Measurements from ENCODE around the gene MUC5AC. TPM values are rescaled to one million over a fixed set of nuclear protein-coding genes. Genes with fewer than 3 reads are reported as not detected.

The MUC5AC gene
- total RNA-seq, 1 experiment from 2014 or later, result 0.11 TPM

DNA sequence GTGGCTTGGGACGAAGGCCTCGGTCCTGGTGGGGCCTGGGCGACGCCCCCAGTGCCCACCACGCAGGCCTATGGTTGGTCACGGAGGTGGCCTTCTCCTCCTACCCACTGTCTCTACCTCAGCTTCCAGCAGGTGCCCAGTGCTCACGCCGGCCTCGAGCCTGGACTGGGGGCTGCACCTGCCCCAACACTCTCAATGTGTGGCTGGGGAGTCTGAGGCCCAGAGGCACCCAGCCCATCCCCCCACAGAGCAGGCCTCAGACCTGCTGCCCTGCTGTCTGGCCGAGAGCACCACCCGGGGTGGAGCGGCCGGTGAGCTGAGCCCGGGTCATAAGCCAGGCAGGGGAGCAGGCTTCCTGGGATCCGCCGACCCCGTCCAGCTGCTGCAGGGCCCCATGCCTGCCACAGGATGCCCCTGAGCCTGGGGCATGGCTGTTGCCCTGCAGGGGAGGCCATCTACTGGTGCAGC is 28.6 kb upstream of the MUC5AC start:
- intact Hi-C loops (cut with micrococcal nuclease), result no loop called here
- no peak for TF ChIP-seq EZH2phosphoT487 (IDR thresholded peaks at IDR 0.05; ENCODE audit: borderline replicate concordance, low read length)
- Histone ChIP-seq H3K27me3 (ENCODE audit: low read length) (no peaks in the 10 kb centered on the region), H4K20me1 (ENCODE audit: low read length) (no peaks in the 10 kb centered on the region), H3K9me2 (replicated peaks; ENCODE audit: low read length) (no peaks in the 10 kb centered on the region), H3K4me3 (ENCODE audit: low read length) (no peak overlapping the region), H3K9ac (ENCODE audit: low read length) (no peak overlapping the region), H3K27ac (ENCODE audit: low read length) (no peak overlapping the region), H3K79me2 (ENCODE audit: low read length) (no peaks in the 10 kb centered on the region), H3K9me3 (ENCODE audit: low read length) (peaks cover 3% of the 10 kb centered on the region; the same call in 1 of the 2 replicates), H3F3A (ENCODE audit: low read length, unreplicated experiment) (no peaks in the 10 kb centered on the region), H3K4me2 (ENCODE audit: low read length) (no peak overlapping the region), H2AFZ (ENCODE audit: low read length) (no peak overlapping the region), H3K4me1 (ENCODE audit: insufficient read depth, low read length) (no peaks in the 10 kb centered on the region), H3K36me3 (ENCODE audit: low read depth, low read length) (no peaks in the 10 kb centered on the region)
- DNase-seq (no peak), ATAC-seq (no peak)
- BruUV-seq (replicated peaks), result no TSS peak
- ChIA-PET CTCF (no interaction called here), POLR2A (ENCODE audit: unreplicated experiment) (no interaction called here)

DNA sequence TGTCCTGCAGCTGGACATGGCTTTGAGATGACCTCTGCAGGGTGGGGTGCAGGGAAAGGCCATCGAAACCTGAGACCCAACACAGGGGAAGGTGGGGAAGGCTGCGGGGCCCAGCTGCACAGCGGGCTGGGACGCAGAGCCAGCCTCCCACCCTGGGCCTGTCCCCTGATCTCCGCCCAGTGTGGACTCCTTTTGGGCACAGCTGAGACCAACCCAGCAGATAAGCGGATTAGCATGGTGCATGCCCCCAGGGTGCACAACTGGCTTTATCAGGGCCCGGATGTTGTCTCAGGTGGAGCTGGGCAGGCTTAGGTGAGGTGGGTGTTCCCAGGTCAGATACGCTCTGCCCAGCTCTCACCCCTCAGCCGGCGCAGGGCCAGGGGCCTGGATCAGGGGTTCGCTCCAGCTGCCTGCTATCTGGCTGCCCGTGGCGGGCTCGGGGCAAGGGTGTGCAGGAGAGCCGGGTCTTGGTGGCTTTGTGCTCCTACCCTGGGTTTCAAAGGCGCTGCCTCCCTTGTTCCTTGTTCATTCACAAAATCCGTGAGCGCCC is 28.1 kb upstream of the MUC5AC start:
- H3K9ac ChIP-seq (ENCODE audit: low read length), result no peak overlapping the region
- H3K36me3 ChIP-seq (ENCODE audit: low read depth, low read length), result no peaks in the 10 kb centered on the region
- no peak overlapping the region for H2AFZ ChIP-seq (ENCODE audit: low read length)
- no peak overlapping the region for H3K27ac ChIP-seq (ENCODE audit: low read length)
- TF ChIP-seq, protein P1, sequence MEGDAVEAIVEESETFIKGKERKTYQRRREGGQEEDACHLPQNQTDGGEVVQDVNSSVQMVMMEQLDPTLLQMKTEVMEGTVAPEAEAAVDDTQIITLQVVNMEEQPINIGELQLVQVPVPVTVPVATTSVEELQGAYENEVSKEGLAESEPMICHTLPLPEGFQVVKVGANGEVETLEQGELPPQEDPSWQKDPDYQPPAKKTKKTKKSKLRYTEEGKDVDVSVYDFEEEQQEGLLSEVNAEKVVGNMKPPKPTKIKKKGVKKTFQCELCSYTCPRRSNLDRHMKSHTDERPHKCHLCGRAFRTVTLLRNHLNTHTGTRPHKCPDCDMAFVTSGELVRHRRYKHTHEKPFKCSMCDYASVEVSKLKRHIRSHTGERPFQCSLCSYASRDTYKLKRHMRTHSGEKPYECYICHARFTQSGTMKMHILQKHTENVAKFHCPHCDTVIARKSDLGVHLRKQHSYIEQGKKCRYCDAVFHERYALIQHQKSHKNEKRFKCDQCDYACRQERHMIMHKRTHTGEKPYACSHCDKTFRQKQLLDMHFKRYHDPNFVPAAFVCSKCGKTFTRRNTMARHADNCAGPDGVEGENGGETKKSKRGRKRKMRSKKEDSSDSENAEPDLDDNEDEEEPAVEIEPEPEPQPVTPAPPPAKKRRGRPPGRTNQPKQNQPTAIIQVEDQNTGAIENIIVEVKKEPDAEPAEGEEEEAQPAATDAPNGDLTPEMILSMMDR (conservative IDR thresholded peaks at IDR 0.05; ENCODE audit: low read depth, low read length), result no peak
- TF ChIP-seq EZH2 (IDR thresholded peaks at IDR 0.05; ENCODE audit: low read length, unreplicated experiment), result no peak
- TF ChIP-seq EZH2phosphoT487 (IDR thresholded peaks at IDR 0.05; ENCODE audit: borderline replicate concordance, low read length), result no peak
- H3K4me2 ChIP-seq (ENCODE audit: low read length), result no peak overlapping the region
- H3K4me3 ChIP-seq (ENCODE audit: low read length), result no peak overlapping the region
- DNase-seq (no peak), ATAC-seq (no peak)
- no peaks in the 10 kb centered on the region for H4K20me1 ChIP-seq (ENCODE audit: low read length)
- no peaks in the 10 kb centered on the region for H3K9me2 ChIP-seq (replicated peaks; ENCODE audit: low read length)
- intact Hi-C loops (cut with micrococcal nuclease), result no loop called here
- CTCF ChIA-PET, result no interaction called here
- H3K4me1 ChIP-seq (ENCODE audit: insufficient read depth, low read length), result no peaks in the 10 kb centered on the region
- peaks cover 5% of the 10 kb centered on the region; the same call in 1 of the 2 replicates for H3K9me3 ChIP-seq (ENCODE audit: low read length)
- POLR2A ChIA-PET (ENCODE audit: unreplicated experiment), result no interaction called here
- BruUV-seq (replicated peaks), result no TSS peak
- H3K27me3 ChIP-seq (ENCODE audit: low read length), result no peaks in the 10 kb centered on the region
- no peaks in the 10 kb centered on the region for H3F3A ChIP-seq (ENCODE audit: low read length, unreplicated experiment)
- H3K79me2 ChIP-seq (ENCODE audit: low read length), result no peaks in the 10 kb centered on the region

DNA sequence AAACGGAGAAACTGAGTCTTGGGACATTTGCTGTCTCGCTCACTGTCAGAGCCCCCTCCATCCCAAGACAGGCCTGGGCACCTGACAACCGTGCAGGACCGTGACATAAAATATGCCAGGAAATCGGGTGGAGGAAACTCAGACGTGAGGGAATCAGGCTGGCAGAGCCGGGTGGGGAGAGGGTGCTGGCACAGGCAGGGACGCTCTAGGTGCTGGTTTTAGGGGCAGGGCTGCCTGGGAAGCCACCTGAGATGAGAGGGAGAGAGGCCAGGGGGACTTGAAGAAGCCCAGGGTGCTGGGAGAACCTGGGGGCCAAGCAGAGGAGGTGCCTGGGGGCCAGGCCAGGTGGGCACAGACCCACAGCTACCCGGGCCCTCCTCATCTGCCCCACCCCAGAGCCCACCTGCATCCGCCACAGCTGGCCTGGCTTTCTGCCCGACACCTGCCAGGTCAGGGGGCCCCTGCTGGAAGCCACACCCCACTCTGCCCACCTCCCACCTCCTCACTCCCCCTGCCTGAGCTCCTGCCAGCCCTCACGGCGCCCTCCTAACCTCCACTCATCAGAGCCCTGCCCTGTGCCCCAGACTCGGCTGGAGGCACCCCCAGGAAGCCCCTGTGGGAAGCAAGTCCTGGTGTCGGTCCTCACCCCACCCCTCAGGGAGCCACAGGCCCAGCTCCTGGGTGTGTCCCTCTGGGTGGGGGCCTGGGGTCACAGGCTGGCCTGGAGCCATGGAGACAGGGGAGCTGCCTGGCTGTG is 27.3 kb upstream of the MUC5AC start:
- Histone ChIP-seq H3K27ac (ENCODE audit: low read length) (no peak overlapping the region), H3K4me1 (ENCODE audit: insufficient read depth, low read length) (no peaks in the 10 kb centered on the region), H3K4me2 (ENCODE audit: low read length) (no peak overlapping the region), H3K27me3 (ENCODE audit: low read length) (no peaks in the 10 kb centered on the region), H4K20me1 (ENCODE audit: low read length) (no peaks in the 10 kb centered on the region), H3K9ac (ENCODE audit: low read length) (no peak overlapping the region), H2AFZ (ENCODE audit: low read length) (no peak overlapping the region), H3K9me2 (replicated peaks; ENCODE audit: low read length) (no peaks in the 10 kb centered on the region), H3F3A (ENCODE audit: low read length, unreplicated experiment) (no peaks in the 10 kb centered on the region), H3K4me3 (ENCODE audit: low read length) (no peak overlapping the region), H3K79me2 (ENCODE audit: low read length) (no peaks in the 10 kb centered on the region), H3K9me3 (ENCODE audit: low read length) (peaks cover 5% of the 10 kb centered on the region; the same call in 1 of the 2 replicates), H3K36me3 (ENCODE audit: low read depth, low read length) (no peaks in the 10 kb centered on the region)
- BruUV-seq (replicated peaks), result no TSS peak
- ChIA-PET POLR2A (ENCODE audit: unreplicated experiment) (no interaction called here), CTCF (no interaction called here)
- TF ChIP-seq EZH2 (IDR thresholded peaks at IDR 0.05; ENCODE audit: low read length, unreplicated experiment) (no peak), EZH2phosphoT487 (IDR thresholded peaks at IDR 0.05; ENCODE audit: borderline replicate concordance, low read length) (no peak)
- TF ChIP-seq, protein P1 (conservative IDR thresholded peaks at IDR 0.05; ENCODE audit: low read depth, low read length), result no peak
- no peak for ATAC-seq
- no peak for DNase-seq
- intact Hi-C loops (cut with micrococcal nuclease), result no loop called here
